Nephron (organoid): Measurements from ENCODE around the gene CLASP2.

Experiments
- H3K27ac Mint-ChIP-seq, 3 experiments: 2 replicates each; pipeline ENCODE4 v1.8.0; 2020; ENCODE audit warnings: mixed read lengths in 3 of 3, mild to moderate bottlenecking in 2 of 3, moderate library complexity in 1 of 3
- H3K27me3 Mint-ChIP-seq: 2 replicates; pipeline ENCODE4 v1.8.0; 2021; ENCODE audit warnings: low read depth, mild to moderate bottlenecking, moderate library complexity, mixed read lengths
- H3K36me3 Mint-ChIP-seq: 2 replicates; pipeline ENCODE4 v1.8.0; 2020; ENCODE audit warnings: low read depth, mixed read lengths
- H3K4me1 Mint-ChIP-seq: 2 replicates; pipeline ENCODE4 v1.8.0; 2020; ENCODE audit warnings: mixed read lengths
- H3K4me3 Mint-ChIP-seq, 3 experiments: 2 replicates each; pipeline ENCODE4 v1.8.0; 2020; ENCODE audit warnings: mild to moderate bottlenecking in 3 of 3, mixed read lengths in 3 of 3, moderate library complexity in 2 of 3
- H3K9me3 Mint-ChIP-seq: 2 replicates; pipeline ENCODE4 v1.8.0; 2020; ENCODE audit warnings: mixed read lengths
- TF ChIP-seq, protein P1 (sequence below), 3 experiments: fragments of 200-600 bp; sonication (generic); IDR thresholded peaks; one replicate each; pipeline ENCODE4 v1.5.0; 2021; ENCODE audit warnings: antibody characterized with exemption in 3 of 3; ENCODE audit not compliant: unreplicated experiment in 3 of 3

Gene CLASP2

DNA sequence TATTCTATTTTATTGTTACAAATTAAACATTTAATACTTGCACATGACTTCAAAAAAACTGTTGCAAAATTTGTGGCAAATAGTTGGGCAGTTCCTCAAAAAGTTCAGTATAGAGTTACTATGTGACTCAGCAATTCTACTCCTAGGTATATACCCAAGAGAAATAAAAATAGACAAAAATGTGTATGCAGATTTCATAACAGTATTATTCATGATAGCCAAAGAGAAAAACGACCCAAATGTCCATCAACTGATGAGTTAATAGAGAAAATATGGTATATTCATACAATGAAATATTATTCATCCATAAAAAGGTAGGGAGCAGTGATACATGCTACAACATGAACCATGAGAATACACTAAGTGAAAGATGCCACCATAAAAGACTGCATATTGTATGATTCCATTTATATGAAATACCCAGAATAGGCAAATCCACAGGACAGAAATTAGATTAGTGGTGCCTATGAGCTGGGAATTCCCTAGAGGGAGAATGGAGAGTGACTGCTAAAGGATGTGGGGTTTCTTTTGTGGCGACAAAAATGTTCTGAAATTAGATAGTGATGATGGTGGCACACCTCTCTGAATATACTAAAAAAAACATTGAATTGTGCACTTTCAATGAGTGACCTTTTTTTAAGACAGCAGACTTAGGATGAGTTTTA lies 31.6 kb upstream of the CLASP2 start:
- H3K27ac Mint-ChIP-seq: no peak overlapping the region
- no peaks in the 10 kb centered on the region for H3K27me3 Mint-ChIP-seq
- no peaks in the 10 kb centered on the region for H3K36me3 Mint-ChIP-seq
- peaks cover 5% of the 10 kb centered on the region for H3K9me3 Mint-ChIP-seq
- TF ChIP-seq, protein P1, sequence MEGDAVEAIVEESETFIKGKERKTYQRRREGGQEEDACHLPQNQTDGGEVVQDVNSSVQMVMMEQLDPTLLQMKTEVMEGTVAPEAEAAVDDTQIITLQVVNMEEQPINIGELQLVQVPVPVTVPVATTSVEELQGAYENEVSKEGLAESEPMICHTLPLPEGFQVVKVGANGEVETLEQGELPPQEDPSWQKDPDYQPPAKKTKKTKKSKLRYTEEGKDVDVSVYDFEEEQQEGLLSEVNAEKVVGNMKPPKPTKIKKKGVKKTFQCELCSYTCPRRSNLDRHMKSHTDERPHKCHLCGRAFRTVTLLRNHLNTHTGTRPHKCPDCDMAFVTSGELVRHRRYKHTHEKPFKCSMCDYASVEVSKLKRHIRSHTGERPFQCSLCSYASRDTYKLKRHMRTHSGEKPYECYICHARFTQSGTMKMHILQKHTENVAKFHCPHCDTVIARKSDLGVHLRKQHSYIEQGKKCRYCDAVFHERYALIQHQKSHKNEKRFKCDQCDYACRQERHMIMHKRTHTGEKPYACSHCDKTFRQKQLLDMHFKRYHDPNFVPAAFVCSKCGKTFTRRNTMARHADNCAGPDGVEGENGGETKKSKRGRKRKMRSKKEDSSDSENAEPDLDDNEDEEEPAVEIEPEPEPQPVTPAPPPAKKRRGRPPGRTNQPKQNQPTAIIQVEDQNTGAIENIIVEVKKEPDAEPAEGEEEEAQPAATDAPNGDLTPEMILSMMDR (IDR thresholded peaks at IDR 0.05; ENCODE audit: unreplicated experiment in 3 of 3): no peak
- no peaks in the 10 kb centered on the region for H3K4me1 Mint-ChIP-seq
- no peak overlapping the region for H3K4me3 Mint-ChIP-seq

DNA sequence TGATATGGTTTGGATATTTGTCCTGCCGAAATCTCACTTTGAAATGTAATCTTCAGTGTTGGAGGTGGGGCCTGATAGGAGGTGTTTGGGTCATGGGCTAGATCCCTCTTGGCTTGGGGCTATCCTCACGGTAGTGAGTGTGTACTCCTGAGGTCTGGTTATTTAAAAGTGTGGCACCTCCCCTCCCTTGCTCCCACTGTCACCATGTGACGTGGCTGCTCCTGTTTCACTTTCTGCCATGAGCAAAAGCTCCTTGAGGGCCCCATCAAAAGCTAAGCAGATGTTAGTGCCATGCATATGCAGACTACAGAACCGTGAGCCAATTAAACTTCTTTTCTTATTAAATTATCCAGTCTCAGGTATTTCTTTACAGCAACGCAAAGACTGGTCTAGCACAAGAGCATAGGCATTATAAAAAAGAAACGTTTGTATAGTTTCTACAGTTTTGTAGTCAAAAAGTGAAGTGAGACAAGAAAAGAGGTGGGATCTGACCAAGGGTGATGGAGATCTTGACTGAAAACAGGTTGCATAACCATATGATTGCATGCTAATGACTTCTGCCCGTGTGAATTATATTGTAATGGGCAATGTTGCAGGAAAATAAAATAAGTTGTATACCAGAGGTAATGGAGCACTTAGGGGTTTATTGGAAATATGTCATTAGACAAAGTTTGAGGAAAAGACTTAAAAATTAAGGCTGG lies 28.5 kb upstream of the CLASP2 start:
- no peaks in the 10 kb centered on the region for H3K4me1 Mint-ChIP-seq
- H3K4me3 Mint-ChIP-seq: no peak overlapping the region
- no peaks in the 10 kb centered on the region for H3K36me3 Mint-ChIP-seq
- no peaks in the 10 kb centered on the region for H3K27me3 Mint-ChIP-seq
- TF ChIP-seq, protein P1 (IDR thresholded peaks at IDR 0.05; ENCODE audit: unreplicated experiment in 3 of 3): no peak
- no peaks in the 10 kb centered on the region for H3K9me3 Mint-ChIP-seq
- no peak overlapping the region for H3K27ac Mint-ChIP-seq

DNA sequence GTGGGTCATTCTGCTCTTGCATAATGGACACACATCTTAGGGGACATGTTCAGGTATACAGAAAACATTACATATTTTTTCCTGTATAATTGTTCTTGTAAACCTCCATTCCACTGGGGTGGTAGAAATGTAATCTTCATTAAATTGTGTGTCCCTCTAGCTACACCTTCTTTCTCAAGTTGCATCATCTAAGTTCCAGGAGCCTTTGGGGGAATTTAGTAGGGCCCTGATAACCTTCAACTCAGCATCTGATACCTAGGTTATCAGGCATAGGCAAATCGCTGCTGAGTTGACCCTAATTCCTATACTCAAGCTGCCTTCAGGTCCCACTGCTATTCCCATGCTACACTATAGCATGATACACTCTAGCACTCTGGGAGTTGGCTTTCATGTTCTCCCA lies 19.1 kb upstream of the CLASP2 start:
- TF ChIP-seq, protein P1 (IDR thresholded peaks at IDR 0.05; ENCODE audit: unreplicated experiment in 3 of 3): no peak
- Mint-ChIP-seq H3K36me3 (no peaks in the 10 kb centered on the region), H3K27me3 (no peaks in the 10 kb centered on the region), H3K9me3 (peaks cover 8% of the 10 kb centered on the region), H3K4me1 (no peaks in the 10 kb centered on the region), H3K27ac (no peak overlapping the region), H3K4me3 (no peak overlapping the region)

DNA sequence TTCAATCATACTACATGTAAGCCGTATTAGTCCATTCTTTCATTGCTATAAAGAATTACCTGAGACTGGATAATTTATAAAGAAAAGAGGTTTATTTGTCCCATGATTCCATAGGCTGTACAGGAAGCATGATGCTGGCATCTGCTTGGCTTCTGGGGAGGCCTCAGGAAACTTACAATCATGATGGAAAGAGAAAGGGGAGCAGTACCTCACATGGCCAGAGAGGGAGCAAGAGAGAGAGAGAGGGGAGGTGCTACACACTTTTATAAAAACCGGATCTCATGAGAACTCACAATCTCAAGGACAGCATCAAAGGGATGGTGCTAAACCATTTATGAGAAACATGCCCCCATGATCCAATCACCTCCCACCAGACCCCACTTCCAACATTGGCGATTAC lies 14.3 kb upstream of the CLASP2 start:
- no peaks in the 10 kb centered on the region for H3K4me1 Mint-ChIP-seq
- H3K36me3 Mint-ChIP-seq: no peaks in the 10 kb centered on the region
- H3K9me3 Mint-ChIP-seq: peaks cover 8% of the 10 kb centered on the region
- H3K27me3 Mint-ChIP-seq: no peaks in the 10 kb centered on the region
- no peak overlapping the region for H3K27ac Mint-ChIP-seq
- TF ChIP-seq, protein P1 (IDR thresholded peaks at IDR 0.05; ENCODE audit: unreplicated experiment in 3 of 3): peak in 1 of 3 experiments; percentile 13
- H3K4me3 Mint-ChIP-seq: no peak overlapping the region

DNA sequence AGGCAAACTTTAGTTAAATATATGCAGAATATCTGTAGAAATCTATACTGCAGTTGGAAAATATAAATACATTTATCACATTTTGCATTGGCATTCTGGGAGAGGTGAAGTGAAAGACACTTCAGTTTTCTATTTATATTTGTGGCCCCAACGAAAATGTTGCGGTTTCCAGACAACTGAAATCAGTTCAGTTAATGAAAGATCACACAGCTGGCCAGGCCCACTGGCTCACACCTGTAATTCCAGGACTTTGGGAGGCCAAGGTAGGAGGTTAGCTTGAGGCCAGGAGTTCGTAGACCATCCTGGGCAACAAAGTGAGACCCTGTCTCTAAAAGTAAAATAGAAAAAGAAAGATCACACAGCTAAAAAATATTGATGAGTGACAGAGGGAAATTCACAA lies 11.9 kb upstream of the CLASP2 start:
- no peak overlapping the region for H3K27ac Mint-ChIP-seq
- H3K27me3 Mint-ChIP-seq: no peaks in the 10 kb centered on the region
- no peaks in the 10 kb centered on the region for H3K4me1 Mint-ChIP-seq
- TF ChIP-seq, protein P1 (IDR thresholded peaks at IDR 0.05; ENCODE audit: unreplicated experiment in 3 of 3): no peak
- H3K36me3 Mint-ChIP-seq: no peaks in the 10 kb centered on the region
- no peak overlapping the region for H3K4me3 Mint-ChIP-seq
- peaks cover 8% of the 10 kb centered on the region for H3K9me3 Mint-ChIP-seq

DNA sequence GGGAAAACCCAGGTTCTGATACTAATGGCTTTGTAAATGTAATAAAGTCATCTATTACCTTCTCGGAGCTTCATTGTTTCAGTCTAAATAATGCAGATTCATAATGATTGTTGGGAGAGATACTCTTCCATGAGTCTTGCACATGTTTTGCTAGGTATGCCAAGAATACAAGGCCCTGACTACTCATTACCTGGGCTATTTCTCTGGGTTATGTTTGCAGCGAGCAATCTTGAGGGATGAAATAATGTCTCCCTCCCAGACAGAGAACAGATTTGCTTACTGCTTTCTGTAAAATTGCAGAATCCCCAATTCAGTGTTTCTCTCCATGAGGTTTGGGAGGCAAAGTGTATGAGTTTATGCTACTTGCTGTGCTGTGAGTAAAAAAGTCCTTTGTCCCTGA lies 6.2 kb upstream of the CLASP2 start:
- Mint-ChIP-seq H3K27me3 (no peaks in the 10 kb centered on the region), H3K4me3 (no peak overlapping the region), H3K9me3 (no peaks in the 10 kb centered on the region), H3K36me3 (no peaks in the 10 kb centered on the region), H3K4me1 (no peaks in the 10 kb centered on the region), H3K27ac (no peak overlapping the region)
- TF ChIP-seq, protein P1 (IDR thresholded peaks at IDR 0.05; ENCODE audit: unreplicated experiment in 3 of 3): no peak
